ENCODE data around the gene NEURL1B.
"Not testable (repeated sequence)": the region's sequence is repeated elsewhere in the genome, so short reads cannot be mapped to it uniquely, and the experiment has no call there.

The NEURL1B gene

DNA sequence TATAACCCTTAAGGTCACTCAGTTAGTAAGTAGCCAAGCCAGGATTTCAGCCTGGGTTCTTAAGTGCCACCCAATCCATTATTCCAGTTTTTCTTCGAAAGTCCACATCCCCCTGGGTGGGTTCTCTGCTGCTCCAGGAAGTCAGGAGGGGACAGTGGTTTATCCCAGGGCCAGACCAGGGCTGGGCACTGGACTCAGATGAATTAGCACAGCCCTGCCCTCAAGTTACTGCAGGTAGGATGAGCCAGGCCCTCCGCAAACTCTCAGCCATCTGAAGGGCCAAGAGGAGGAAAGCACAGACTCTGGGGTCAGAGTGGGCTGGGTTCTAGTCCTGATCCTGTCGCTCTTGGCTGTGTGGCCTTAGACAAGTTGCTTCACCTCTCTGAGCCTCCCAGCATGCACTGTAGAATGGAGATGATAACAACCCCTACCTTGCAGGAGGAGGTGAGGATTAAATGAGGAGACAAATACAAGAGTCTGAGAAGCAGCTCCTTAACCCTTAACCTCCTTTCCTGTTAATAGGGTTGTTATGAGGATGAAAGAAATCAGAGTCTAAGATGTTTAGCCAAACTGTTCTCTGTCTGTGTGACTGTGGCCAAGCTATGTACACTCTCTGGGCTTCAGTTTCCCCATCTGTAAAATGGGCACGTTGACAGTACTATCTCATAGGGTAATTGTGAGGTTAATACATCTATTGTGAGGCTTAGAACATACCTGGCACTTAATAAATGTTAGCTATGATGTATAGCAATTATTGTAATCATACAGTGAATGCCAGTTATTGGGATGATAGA is 6.8 kb upstream of the NEURL1B start:
- DNase-seq (ENCODE audit: low read depth) = no peak

GRCh38 chr5:172635038-172635437 is 6.0 kb upstream of the NEURL1B start:
- DNase-seq (ENCODE audit: low read depth) = no peak

DNA sequence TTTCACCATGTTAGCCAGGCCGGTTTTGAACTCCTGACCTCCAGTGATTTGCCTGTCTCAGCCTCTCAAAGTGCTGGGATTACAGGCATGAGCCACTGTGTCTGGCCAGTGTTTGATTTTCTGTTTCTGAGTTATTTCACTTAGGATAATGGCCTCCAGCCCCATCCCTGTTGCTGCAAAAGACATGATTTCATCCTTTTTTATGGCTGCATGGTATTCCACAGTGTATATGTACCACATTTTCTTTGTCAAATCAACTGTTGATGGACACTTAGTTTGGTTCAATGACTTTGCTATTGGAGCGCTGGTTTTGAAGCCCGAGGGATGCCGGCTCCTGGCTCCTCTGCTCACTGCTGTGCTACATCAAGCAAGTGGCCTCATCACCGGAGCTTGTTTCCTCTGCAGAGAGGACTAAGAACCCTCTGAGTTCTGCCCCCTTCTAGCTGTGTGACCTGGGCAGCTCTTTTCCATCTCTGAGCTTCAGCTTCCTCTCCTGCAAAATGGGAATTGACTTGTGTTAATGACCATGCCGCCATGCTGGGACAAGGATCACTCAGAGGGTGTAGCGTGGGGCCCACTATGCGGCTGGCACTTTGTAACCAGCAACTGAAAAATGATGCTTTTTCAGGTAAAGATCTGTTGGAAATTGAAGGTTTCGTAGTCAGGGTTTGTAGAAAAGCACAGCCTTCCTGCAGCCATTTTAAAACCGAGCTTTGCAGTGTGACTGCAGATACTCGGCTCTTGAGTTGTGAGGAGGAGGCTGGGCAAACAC is 4.6 kb upstream of the NEURL1B start:
- DNase-seq (ENCODE audit: low read depth) = no peak

- no peak for DNase-seq (ENCODE audit: low read depth)
Observed at GRCh38 chr5:172637110-172637580, 3.9 kb upstream of the NEURL1B start.

DNA sequence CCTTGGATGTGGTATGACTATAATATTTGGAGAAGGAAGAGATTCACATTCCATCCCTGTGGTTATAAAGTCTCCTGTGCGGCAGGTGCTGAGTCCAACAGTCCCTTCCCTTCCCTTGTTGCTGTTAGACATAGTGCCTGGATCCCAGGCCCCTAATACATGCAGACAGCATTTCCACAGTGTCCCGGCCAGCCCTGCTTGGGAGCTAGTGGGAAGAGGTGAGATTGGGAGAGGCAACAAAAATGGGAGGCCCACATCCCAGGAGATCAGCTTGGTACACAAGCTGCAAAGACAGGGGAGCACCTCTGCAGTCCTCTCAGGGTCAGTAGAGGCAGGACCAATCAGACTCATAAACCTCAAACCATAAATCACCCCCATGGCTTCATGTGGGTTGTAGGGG is 3.3 kb upstream of the NEURL1B start:
- DNase-seq (ENCODE audit: low read depth) = no peak

GRCh38 chr5:172638209-172638768 is 2.8 kb upstream of the NEURL1B start:
- no peak for DNase-seq (ENCODE audit: low read depth)

DNA sequence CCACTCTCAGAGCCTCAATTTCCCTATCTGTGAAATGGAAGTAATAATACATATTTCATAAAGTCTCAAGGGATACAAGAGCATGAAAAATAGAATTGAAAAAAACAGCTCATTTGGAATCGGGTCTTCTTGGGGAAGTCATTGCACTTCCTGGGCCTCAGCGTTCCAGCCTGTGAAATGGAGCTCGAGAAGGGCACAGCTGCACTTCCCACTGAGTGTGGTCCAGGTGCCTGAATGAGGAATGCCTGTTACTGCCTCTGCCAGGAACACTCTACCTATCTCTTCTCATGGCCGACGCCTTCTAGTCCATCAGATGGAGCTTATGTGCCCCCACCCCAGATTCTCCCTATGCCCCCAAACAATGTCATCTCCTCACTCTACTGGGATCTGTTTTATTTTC is 924 bp upstream of the NEURL1B start:
- no peak for DNase-seq (ENCODE audit: low read depth)

- no peak for DNase-seq (ENCODE audit: low read depth)
Observed at GRCh38 chr5:172641359-172642050, 442 bp downstream of the NEURL1B start.

DNA sequence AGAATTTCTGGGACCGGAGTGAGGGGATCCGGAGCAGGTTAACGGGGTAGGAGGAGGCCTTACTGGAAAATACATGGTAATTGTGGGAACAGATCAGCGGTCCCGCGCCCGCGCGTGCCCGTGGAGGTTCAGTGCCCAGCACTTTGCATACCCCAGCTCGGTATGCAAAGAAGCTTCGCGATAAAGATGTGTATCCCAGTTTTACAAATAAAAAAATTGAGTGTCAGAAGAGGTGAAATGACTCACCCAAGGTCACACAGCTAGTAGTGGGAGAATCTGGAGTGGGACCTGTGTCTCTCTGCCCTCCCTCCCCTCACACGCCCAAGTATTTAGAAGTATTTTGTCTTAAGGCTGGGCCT is 967 bp downstream of the NEURL1B start:
- DNase-seq (ENCODE audit: low read depth) = no peak

GRCh38 chr5:172642486-172642885 is 1.4 kb downstream of the NEURL1B start:
- no peak for DNase-seq (ENCODE audit: low read depth)

DNA sequence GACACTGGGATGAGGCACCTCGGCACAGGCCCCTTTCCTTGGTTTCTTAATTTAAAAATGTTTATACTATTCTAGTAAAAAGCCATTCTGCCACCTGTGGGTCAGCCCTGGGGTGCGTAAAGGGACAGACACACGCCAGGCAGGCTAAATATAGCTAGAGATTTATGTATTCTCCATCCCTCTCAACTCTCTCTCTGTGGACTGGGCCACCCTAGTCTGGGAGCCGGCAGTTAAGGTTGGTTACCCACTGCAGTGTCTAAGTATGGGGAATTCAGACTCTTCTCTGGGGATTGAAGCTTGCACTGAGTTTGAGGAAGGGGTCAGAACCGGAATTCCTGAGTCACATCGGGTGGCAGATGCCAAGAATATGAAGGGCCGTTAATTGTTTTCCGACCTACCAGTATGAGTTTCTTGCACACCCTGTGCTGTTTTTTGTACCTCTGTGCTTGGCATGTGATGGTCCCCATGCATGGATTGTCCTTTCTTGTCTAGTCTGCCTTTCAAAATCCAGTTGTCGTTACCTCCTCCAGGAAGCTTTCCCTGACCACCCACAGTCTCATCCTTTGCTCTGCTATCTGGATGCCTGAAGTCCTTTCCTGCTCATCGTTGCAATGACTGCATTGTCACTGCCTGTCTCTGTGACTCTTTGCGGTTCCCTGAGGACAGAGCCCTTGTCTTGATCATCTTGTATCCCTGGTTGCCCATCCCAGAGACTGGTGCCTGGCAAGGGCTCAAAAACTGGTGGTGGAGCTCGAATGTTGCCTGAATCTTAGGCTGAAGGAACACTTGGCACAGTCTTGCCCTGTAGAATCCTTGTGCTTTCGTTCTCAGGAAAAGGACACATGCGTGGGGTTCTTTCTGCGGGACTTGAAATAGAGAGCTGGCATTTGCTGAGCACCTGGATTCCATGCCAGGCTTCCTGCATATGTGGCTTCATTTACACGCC is 2.1 kb downstream of the NEURL1B start:
- no peak for DNase-seq (ENCODE audit: low read depth)

DNA sequence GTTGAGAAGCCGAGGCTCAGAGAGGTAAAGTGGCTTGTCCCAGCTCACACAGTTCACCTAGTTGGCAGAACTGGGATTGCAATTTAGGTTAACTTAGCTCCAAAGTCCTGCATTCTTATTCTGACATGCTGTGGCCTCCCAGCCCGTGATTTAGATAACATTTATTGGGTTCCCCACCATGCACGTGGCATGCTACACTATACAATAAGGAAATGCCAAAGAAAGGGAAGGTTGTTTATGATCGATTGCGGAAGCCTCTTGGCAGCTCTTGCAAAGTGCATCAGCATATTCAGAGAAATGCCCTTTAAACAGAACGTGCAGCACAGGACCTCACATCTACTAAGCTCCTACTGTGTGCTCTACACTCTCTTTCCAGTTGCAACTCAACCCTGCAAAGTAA is 3.2 kb downstream of the NEURL1B start:
- no peak for DNase-seq (ENCODE audit: low read depth)

GRCh38 chr5:172644711-172645110 is 3.6 kb downstream of the NEURL1B start:
- no peak for DNase-seq (ENCODE audit: low read depth)

- DNase-seq (ENCODE audit: low read depth) = no peak
Observed at GRCh38 chr5:172645271-172646055, 4.4 kb downstream of the NEURL1B start.

DNA sequence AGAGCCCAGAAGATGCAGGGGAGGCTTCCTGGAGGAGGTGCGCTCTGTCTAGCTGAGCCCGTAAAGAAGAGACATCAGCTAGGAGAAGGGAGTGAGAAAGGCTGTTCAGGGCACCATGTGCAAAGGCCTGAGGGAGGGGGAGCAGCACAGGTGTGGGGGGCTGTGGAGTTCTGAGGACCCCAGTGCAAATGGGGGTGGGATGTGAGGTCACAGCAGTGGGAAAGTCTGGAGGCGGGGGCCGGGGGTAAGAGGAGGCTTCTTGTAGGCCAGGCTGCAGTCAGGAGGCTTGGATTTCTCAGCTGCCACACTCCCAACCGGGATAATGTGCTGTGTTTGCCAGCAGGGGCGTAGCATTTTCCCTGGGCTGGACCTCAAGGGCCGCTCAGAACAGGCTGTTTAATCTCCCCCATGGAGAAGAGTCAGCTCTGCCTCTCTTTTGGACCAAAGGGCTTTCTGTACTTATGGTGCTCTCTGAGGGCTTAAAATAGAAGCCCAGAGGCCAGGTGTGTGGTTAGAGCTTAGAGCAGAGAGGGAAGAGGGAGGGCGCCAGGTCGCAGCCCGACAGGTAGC is 5.7 kb downstream of the NEURL1B start:
- no peak for DNase-seq (ENCODE audit: low read depth)

- no peak for DNase-seq (ENCODE audit: low read depth)
Observed at GRCh38 chr5:172647352-172648012, 6.4 kb downstream of the NEURL1B start.

- DNase-seq (ENCODE audit: low read depth) = no peak
Observed at GRCh38 chr5:172648013-172648381, 6.9 kb downstream of the NEURL1B start.

GRCh38 chr5:172648755-172649154 is 7.7 kb downstream of the NEURL1B start:
- no peak for DNase-seq (ENCODE audit: low read depth)

DNA sequence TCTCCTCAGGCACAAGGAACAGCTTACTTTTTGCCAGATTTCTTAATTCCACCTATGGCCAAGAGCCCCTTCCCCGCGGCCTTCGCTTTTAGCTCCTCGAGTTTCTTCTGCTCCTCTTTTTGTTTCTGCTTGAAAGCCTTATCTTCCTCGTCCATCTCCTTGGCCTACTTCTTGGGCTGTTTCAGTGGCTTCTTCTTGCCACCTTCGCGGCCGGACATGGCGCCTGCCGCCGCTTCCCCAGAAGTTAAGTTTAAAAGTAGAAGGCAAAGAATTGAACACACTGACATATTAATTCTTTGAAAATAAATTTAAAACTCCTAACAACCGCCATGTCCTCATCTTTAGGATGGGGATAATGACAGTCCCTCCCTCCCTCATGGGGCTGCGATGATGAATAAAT is 15.4 kb downstream of the NEURL1B start:
- not testable (repeated sequence) for DNase-seq (ENCODE audit: low read depth)
